A549 (cell line): ENCODE results near the gene ANKRD33.

Experiments used
- CEBPB ChIP-seq, 2 experiments: fragments of >200 bp in 1 of 2; sonication (Bioruptor Twin) in 1 of 2; formaldehyde crosslinking in 1 of 2; IDR thresholded peaks; 2 replicates each; pipeline ENCODE4 v1.6.1; 2012 to 2016
- CTCF ChIP-seq: fragments of >200 bp; sonication (Bioruptor Twin); formaldehyde crosslinking; IDR thresholded peaks from 3 replicates; pipeline ENCODE4 v1.5.1; 2016
- EP300 ChIP-seq, 2 experiments: fragments of >200 bp; sonication (Bioruptor Twin); formaldehyde crosslinking; IDR thresholded peaks; 2 replicates in 1 of 2; 3 replicates in 1 of 2; pipeline ENCODE4 v1.6.1; 2016 to 2017
- MAX ChIP-seq: IDR thresholded peaks from 2 replicates; pipeline ENCODE4 v1.6.1; 2012
- MAZ ChIP-seq: fragments of 150-350 bp; IDR thresholded peaks from 2 replicates; pipeline ENCODE4 v1.6.1; 2014; ENCODE audit warnings: antibody characterized with exemption, low read depth, low read length, borderline replicate concordance
- SREBF2 ChIP-seq: fragments of 450-650 bp; IDR thresholded peaks from 2 replicates; pipeline ENCODE4 v1.6.1; 2014; ENCODE audit warnings: mild to moderate bottlenecking, moderate library complexity
- TF ChIP-seq, protein P1 (sequence below): fragments of 250-450 bp; sonication (Bioruptor Pico); IDR thresholded peaks from 2 replicates; pipeline ENCODE4 v1.5.0; 2021; ENCODE audit warnings: mild to moderate bottlenecking, moderate library complexity, borderline replicate concordance
- TF ChIP-seq, protein P2 (sequence below): fragments of 250-450 bp; sonication (Bioruptor Pico); IDR thresholded peaks from 2 replicates; pipeline ENCODE4 v1.5.0; 2020; ENCODE audit warnings: low read depth, mild to moderate bottlenecking, moderate library complexity

GRCh38 chr12:51934080-51934479 is 46.2 kb downstream of the ANKRD33 start:
- TF ChIP-seq MAZ (no peak), MAX (no peak), SREBF2 (no peak), CEBPB (IDR thresholded peaks at IDR 0.05) (no peak), CTCF (no peak), EP300 (IDR thresholded peaks at IDR 0.05) (no peak)
- TF ChIP-seq, protein P1, sequence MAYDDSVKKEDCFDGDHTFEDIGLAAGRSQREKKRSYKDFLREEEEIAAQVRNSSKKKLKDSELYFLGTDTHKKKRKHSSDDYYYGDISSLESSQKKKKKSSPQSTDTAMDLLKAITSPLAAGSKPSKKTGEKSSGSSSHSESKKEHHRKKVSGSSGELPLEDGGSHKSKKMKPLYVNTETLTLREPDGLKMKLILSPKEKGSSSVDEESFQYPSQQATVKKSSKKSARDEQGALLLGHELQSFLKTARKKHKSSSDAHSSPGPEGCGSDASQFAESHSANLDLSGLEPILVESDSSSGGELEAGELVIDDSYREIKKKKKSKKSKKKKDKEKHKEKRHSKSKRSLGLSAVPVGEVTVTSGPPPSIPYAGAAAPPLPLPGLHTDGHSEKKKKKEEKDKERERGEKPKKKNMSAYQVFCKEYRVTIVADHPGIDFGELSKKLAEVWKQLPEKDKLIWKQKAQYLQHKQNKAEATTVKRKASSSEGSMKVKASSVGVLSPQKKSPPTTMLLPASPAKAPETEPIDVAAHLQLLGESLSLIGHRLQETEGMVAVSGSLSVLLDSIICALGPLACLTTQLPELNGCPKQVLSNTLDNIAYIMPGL (CRISPR knock-in tag) = no peak
- TF ChIP-seq, protein P2, sequence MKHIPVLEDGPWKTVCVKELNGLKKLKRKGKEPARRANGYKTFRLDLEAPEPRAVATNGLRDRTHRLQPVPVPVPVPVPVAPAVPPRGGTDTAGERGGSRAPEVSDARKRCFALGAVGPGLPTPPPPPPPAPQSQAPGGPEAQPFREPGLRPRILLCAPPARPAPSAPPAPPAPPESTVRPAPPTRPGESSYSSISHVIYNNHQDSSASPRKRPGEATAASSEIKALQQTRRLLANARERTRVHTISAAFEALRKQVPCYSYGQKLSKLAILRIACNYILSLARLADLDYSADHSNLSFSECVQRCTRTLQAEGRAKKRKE = no peak
